Endothelial cell (in vitro differentiated cells): ENCODE data around the gene CTNS. TPM values are rescaled to one million over a fixed set of nuclear protein-coding genes. Genes with fewer than 3 reads are reported as not detected.
A peak's percentile ranks its signal among the peaks of the same experiment; 100 is the strongest.

ENCODE experiments used
- DNase-seq: peaks from one replicate; pipeline ENCODE4 v3.0.0; 2021; ENCODE audit warnings: low spot score
- H3K27ac Mint-ChIP-seq: one replicate; pipeline ENCODE4 v1.8.0; 2021; ENCODE audit warnings: mixed read lengths, inconsistent platforms; ENCODE audit not compliant: unreplicated experiment
- H3K27me3 Mint-ChIP-seq: one replicate; pipeline ENCODE4 v1.8.0; 2021; ENCODE audit warnings: mild to moderate bottlenecking, moderate library complexity, mixed read lengths, inconsistent platforms; ENCODE audit not compliant: unreplicated experiment
- H3K36me3 Mint-ChIP-seq: one replicate; pipeline ENCODE4 v1.8.0; 2021; ENCODE audit warnings: mild to moderate bottlenecking, low read depth, mixed read lengths, inconsistent platforms; ENCODE audit not compliant: unreplicated experiment
- H3K4me1 Mint-ChIP-seq: one replicate; pipeline ENCODE4 v1.8.0; 2021; ENCODE audit warnings: mild to moderate bottlenecking, mixed read lengths, inconsistent platforms; ENCODE audit not compliant: unreplicated experiment
- H3K4me3 Mint-ChIP-seq: one replicate; pipeline ENCODE4 v1.8.0; 2021; ENCODE audit warnings: mild to moderate bottlenecking, mixed read lengths, inconsistent platforms; ENCODE audit not compliant: unreplicated experiment
- H3K9me3 Mint-ChIP-seq: one replicate; pipeline ENCODE4 v1.8.0; 2021; ENCODE audit warnings: mixed read lengths, inconsistent platforms; ENCODE audit not compliant: unreplicated experiment
- CTCF ChIP-seq: fragments of 200-600 bp; sonication (generic); IDR thresholded peaks from one replicate; pipeline ENCODE4 v1.5.0; 2021; ENCODE audit warnings: antibody characterized with exemption; ENCODE audit not compliant: unreplicated experiment
- total RNA-seq: library from RNA; stranded (reverse); fragmentation: NEBNext Ultra II Directional; extraction: Animal tissue kit (Norgen Biotek cat#: 25700); gene quantifications from one replicate; pipeline ENCODE4 v1.2.1, GENCODE V29; 2021; ENCODE audit not compliant: unreplicated experiment

CTNS gene
- total RNA-seq, 1 donor from 2014 or later, result 17.5 TPM

GRCh38 chr17:3627769-3628167 is 8.8 kb upstream of the CTNS start:
- Mint-ChIP-seq H3K36me3 (peaks cover 33% of the 10 kb centered on the region), H3K4me1 (peaks cover 5% of the 10 kb centered on the region), H3K4me3 (no peak overlapping the region), H3K27me3 (peaks cover 1% of the 10 kb centered on the region), H3K27ac (no peak overlapping the region), H3K9me3 (no peaks in the 10 kb centered on the region)
- TF ChIP-seq CTCF, result no peak
- no peak for DNase-seq

- no peak for TF ChIP-seq CTCF
- no peak for DNase-seq
- peaks cover 21% of the 10 kb centered on the region for H3K36me3 Mint-ChIP-seq
- peaks cover 5% of the 10 kb centered on the region for H3K27me3 Mint-ChIP-seq
- peaks cover 8% of the 10 kb centered on the region for H3K4me1 Mint-ChIP-seq
- H3K4me3 Mint-ChIP-seq, result no peak overlapping the region
- H3K9me3 Mint-ChIP-seq, result no peaks in the 10 kb centered on the region
- no peak overlapping the region for H3K27ac Mint-ChIP-seq
Measured at GRCh38 chr17:3630781-3631180, 5.8 kb upstream of the CTNS start.

- Mint-ChIP-seq H3K27ac (peak overlapping the region; percentile 70), H3K4me1 (peaks cover 7% of the 10 kb centered on the region), H3K4me3 (no peak overlapping the region), H3K9me3 (no peaks in the 10 kb centered on the region), H3K36me3 (peaks cover 16% of the 10 kb centered on the region), H3K27me3 (peaks cover 6% of the 10 kb centered on the region)
- no peak for DNase-seq
- no peak for TF ChIP-seq CTCF
Measured at GRCh38 chr17:3632287-3632686, 4.3 kb upstream of the CTNS start.

- no peak for TF ChIP-seq CTCF
- Mint-ChIP-seq H3K27me3 (peaks cover 10% of the 10 kb centered on the region), H3K36me3 (peaks cover 10% of the 10 kb centered on the region), H3K27ac (peak overlapping the region; percentile 67), H3K9me3 (no peaks in the 10 kb centered on the region), H3K4me1 (peaks cover 14% of the 10 kb centered on the region), H3K4me3 (peak overlapping the region; percentile 95)
- no peak for DNase-seq
Measured at GRCh38 chr17:3635474-3636153, 946 bp upstream of the CTNS start.

- Mint-ChIP-seq H3K27ac (no peak overlapping the region), H3K4me3 (peak overlapping the region; percentile 93), H3K9me3 (no peaks in the 10 kb centered on the region)
Measured at GRCh38 chr17:3636908-3637373, 381 bp downstream of the CTNS start.

More at GRCh38 chr17:3636908-3637373, 381 bp downstream of the CTNS start:
- no peak for TF ChIP-seq CTCF
- Mint-ChIP-seq H3K4me1 (peaks cover 14% of the 10 kb centered on the region), H3K36me3 (peaks cover 10% of the 10 kb centered on the region), H3K27me3 (peaks cover 10% of the 10 kb centered on the region)
- peak; percentile 35 for DNase-seq
